Vagina (tissue), 2 donors: ENCODE data around the gene PEX5L. TPM values are rescaled to one million over a fixed set of nuclear protein-coding genes. Genes with fewer than 3 reads are reported as not detected.

ENCODE experiments used
- DNase-seq, 2 donors: peaks; one replicate each; pipeline ENCODE4 v3.0.0-alpha.2; 2017; ENCODE audit errors: extremely low spot score in 2 of 2
- H3K27ac ChIP-seq: fragments of 200-600 bp; sonication (generic); one replicate; pipeline ENCODE4 v1.5.1; 2019
- H3K27me3 ChIP-seq: fragments of 200-600 bp; sonication (generic); one replicate; pipeline ENCODE4 v1.5.1; 2019
- H3K36me3 ChIP-seq, 2 donors: fragments of 200-600 bp; sonication (generic); one replicate each; pipeline ENCODE4 v1.5.1; 2017 to 2019
- H3K4me1 ChIP-seq: fragments of 200-600 bp; sonication (generic); one replicate; pipeline ENCODE4 v1.5.1; 2019
- H3K4me3 ChIP-seq, 2 donors: fragments of 200-600 bp; sonication (generic); 1 replicate in 1 of 2; 2 replicates in 1 of 2; pipeline ENCODE4 v1.5.1; 2016 to 2019
- H3K9me3 ChIP-seq: fragments of 200-600 bp; sonication (generic); one replicate; pipeline ENCODE4 v1.5.1; 2019
- CTCF ChIP-seq, 3 experiments: fragments of 450-650 bp in 2 of 3; fragments of 200-600 bp in 1 of 3; sonication (generic) in 1 of 3; IDR thresholded peaks; one replicate each; pipeline ENCODE4 v1.5.1; 2017 to 2019; ENCODE audit warnings: antibody characterized with exemption in 3 of 3, mild to moderate bottlenecking in 2 of 3, moderate library complexity in 2 of 3
- POLR2A ChIP-seq, 2 donors: fragments of 450-650 bp; IDR thresholded peaks; one replicate each; pipeline ENCODE4 v1.6.1; 2017; ENCODE audit warnings: antibody characterized with exemption in 2 of 2, mild to moderate bottlenecking in 2 of 2, moderate library complexity in 2 of 2
- POLR2AphosphoS5 ChIP-seq, 2 donors: sonication (generic); formaldehyde crosslinking; IDR thresholded peaks; one replicate each; pipeline ENCODE4 v1.9.0; 2017; ENCODE audit warnings: antibody characterized with exemption in 2 of 2, mild to moderate bottlenecking in 2 of 2, low read depth in 1 of 2; ENCODE audit not compliant: insufficient read depth in 1 of 2
- intact Hi-C: fragments of 100-400 bp; cut with DNase I; formaldehyde crosslinking; loops from one replicate; pipeline ENCODE4 v1.15.1; 2023
- total RNA-seq: library from RNA; depleted of rRNA; stranded (reverse); fragments of >200 nt; gene quantifications from one replicate; pipeline ENCODE4 v1.2.3, GENCODE V29; 2016

PEX5L gene, protein sequence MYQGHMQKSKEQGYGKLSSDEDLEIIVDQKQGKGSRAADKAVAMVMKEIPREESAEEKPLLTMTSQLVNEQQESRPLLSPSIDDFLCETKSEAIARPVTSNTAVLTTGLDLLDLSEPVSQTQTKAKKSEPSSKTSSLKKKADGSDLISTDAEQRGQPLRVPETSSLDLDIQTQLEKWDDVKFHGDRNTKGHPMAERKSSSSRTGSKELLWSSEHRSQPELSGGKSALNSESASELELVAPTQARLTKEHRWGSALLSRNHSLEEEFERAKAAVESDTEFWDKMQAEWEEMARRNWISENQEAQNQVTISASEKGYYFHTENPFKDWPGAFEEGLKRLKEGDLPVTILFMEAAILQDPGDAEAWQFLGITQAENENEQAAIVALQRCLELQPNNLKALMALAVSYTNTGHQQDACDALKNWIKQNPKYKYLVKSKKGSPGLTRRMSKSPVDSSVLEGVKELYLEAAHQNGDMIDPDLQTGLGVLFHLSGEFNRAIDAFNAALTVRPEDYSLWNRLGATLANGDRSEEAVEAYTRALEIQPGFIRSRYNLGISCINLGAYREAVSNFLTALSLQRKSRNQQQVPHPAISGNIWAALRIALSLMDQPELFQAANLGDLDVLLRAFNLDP
- not detected for total RNA-seq

DNA sequence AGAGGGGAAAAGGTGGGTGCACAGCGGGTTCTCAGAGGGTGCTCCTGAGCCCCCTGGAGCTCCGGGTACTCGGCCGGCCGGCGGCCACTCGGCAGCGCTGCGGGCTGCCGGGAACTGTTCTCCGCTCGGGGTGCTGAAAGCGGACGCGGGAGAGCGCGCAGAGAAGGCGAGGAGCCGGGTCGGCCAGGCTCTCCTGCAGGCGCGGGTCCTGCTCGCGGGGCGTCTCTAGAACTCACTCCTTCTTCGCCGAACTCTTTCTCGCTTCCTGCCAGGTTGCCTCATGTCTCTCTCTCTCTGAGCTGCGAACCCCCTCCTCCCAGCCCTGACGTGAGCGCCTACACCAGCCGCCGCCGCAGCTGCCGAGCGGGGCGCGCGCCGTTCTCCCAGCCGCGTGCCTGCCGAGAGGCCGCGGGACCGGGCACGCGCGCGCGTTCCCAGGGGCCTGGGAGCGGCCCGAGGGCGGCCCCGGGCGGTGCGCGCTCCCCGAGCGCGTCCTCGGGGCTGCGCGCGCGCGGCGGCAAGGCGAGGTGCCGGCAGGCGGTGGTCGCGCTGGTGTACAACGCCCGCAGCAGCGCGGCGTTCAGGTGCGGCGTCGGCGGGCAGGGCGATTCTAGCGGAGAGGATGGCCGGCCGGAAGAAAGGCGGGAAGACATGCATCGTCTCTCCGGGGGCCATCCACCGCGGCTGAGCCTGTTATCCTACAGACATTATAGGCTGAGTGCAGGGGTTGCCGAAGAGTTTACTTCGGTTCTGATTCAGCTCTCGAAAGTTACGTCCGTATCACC is at the start of gene PEX5L:
TSS of gene PEX5L (minus strand) at position 267 of the 785 bp plus-strand sequence. CDS start 338 bp downstream, outside the sequence.
- H3K27me3 ChIP-seq: no peaks in the 10 kb centered on the region

GRCh38 chr3:180085122-180085710 is 48.5 kb upstream of the PEX5L start:
- intact Hi-C loops: no loop called here
- no peak for DNase-seq
- Histone ChIP-seq H3K4me1 (no peaks in the 10 kb centered on the region), H3K36me3 (no peaks in the 10 kb centered on the region), H3K4me3 (no peak overlapping the region), H3K27ac (no peak overlapping the region), H3K27me3 (no peaks in the 10 kb centered on the region), H3K9me3 (no peaks in the 10 kb centered on the region)
- TF ChIP-seq POLR2A (IDR thresholded peaks at IDR 0.05) (no peak), POLR2AphosphoS5 (IDR thresholded peaks at IDR 0.05; ENCODE audit: insufficient read depth in 1 of 2, low read depth in 1 of 2) (no peak), CTCF (IDR thresholded peaks at IDR 0.05) (no peak)

More for the DNA sequence above, at the start of gene PEX5L:
- no peak for DNase-seq
- H3K4me1 ChIP-seq: peaks cover 7% of the 10 kb centered on the region
- peak within 1 kb of the TSS in 1 of 2 donors; percentile 31 for H3K4me3 ChIP-seq
- intact Hi-C loops: no loop called here
- no peaks in the 10 kb centered on the region for H3K9me3 ChIP-seq
- no peaks in the 10 kb centered on the region for H3K36me3 ChIP-seq
- no peak within 1 kb of the TSS for H3K27ac ChIP-seq
- TF ChIP-seq POLR2AphosphoS5 (IDR thresholded peaks at IDR 0.05; ENCODE audit: insufficient read depth in 1 of 2, low read depth in 1 of 2): no peak
- TF ChIP-seq POLR2A (IDR thresholded peaks at IDR 0.05): no peak
- TF ChIP-seq CTCF (IDR thresholded peaks at IDR 0.05): no peak

- no peak for TF ChIP-seq POLR2A (IDR thresholded peaks at IDR 0.05)
- TF ChIP-seq POLR2AphosphoS5 (IDR thresholded peaks at IDR 0.05; ENCODE audit: insufficient read depth in 1 of 2, low read depth in 1 of 2): no peak
- no peak for TF ChIP-seq CTCF (IDR thresholded peaks at IDR 0.05)
- no peak for DNase-seq
- H3K36me3 ChIP-seq: no peaks in the 10 kb centered on the region
- H3K9me3 ChIP-seq: no peaks in the 10 kb centered on the region
- H3K27ac ChIP-seq: no peak overlapping the region
- no peaks in the 10 kb centered on the region for H3K4me1 ChIP-seq
- intact Hi-C loops: no loop called here
- no peak overlapping the region for H3K4me3 ChIP-seq
- no peaks in the 10 kb centered on the region for H3K27me3 ChIP-seq
These were observed 46.0 kb upstream of the PEX5L start for GRCh38 chr3:180082699-180083098.

GRCh38 chr3:180078592-180078991 is 41.9 kb upstream of the PEX5L start:
- DNase-seq: no peak
- intact Hi-C loops: no loop called here
- no peaks in the 10 kb centered on the region for H3K27me3 ChIP-seq
- no peaks in the 10 kb centered on the region for H3K4me1 ChIP-seq
- no peak overlapping the region for H3K27ac ChIP-seq
- H3K36me3 ChIP-seq: no peaks in the 10 kb centered on the region
- TF ChIP-seq POLR2AphosphoS5 (IDR thresholded peaks at IDR 0.05; ENCODE audit: insufficient read depth in 1 of 2, low read depth in 1 of 2): no peak
- no peak for TF ChIP-seq CTCF (IDR thresholded peaks at IDR 0.05)
- no peak for TF ChIP-seq POLR2A (IDR thresholded peaks at IDR 0.05)
- no peak overlapping the region for H3K4me3 ChIP-seq
- H3K9me3 ChIP-seq: no peaks in the 10 kb centered on the region
